ENCODE results near the gene PRM1. TPM values are rescaled to one million over a fixed set of nuclear protein-coding genes. Genes with fewer than 3 reads are reported as not detected.

Gene PRM1
- total RNA-seq, 2 experiments from 2014 or later = not detected

DNA sequence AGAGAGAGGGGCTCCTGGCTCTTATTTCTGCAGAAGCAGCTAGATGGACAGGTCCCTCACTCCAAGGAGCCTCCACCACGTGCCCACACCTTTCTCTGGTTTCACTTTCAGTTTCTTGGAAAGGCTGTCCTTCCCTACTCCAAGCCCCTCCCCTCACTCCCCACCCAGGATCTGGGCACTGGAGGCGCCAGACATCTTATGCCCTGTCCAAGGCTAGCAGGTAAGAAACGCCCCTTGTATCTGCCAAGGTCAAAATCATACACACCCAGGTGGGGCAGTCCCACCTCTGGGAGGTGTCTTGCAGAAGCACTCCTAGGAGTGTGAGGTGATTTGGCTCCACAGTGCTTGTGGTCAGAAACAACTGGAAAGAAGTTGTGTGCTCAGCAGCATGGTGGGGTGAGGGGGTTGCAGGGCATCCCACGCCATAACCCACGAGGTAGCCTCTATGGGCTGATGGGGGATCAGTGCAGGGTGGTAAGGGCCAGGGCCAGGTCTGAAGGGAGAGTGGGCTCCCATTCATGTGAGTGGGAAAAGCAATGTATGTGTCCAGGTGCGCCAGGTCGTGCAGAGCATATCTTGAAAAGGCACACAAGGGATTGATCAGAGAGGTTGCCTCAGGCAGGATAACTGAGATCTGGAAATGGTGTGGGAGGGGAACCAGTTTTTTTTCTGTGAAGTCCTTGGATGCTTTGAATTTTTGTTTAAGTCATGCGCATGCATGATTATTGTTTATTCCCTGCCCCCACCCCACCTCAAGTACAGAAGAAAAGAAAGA, 31.8 kb upstream of the PRM1 start:
- Mint-ChIP-seq H3K4me1 (ENCODE audit: low read depth) (peaks cover 80% of the 10 kb centered on the region), H3K27me3 (ENCODE audit: low read depth) (no peaks in the 10 kb centered on the region), H3K9me3 (ENCODE audit: insufficient read depth) (no peaks in the 10 kb centered on the region), H3K36me3 (ENCODE audit: low read depth) (no peaks in the 10 kb centered on the region), H3K4me3 (peak overlapping the region; percentile 12), H3K27ac (peak overlapping the region; percentile 65)
- POLR2A ChIA-PET = interaction anchor here (0.6 to 3.4 kb wide), 3 partner anchors 15 to 399 kb away, joined by 3 to 23 read pairs (median 12); partner anchors contain the start of gene SOCS1
- DNase-seq = peak; percentile 63
- ATAC-seq = peak; percentile 29
- CTCF ChIA-PET = interaction anchor here (0.6 to 2.8 kb wide), 8 partner anchors 12 to 375 kb away, joined by 3 to 15 read pairs (median 3); partner anchors contain the start of gene SOCS1

DNA sequence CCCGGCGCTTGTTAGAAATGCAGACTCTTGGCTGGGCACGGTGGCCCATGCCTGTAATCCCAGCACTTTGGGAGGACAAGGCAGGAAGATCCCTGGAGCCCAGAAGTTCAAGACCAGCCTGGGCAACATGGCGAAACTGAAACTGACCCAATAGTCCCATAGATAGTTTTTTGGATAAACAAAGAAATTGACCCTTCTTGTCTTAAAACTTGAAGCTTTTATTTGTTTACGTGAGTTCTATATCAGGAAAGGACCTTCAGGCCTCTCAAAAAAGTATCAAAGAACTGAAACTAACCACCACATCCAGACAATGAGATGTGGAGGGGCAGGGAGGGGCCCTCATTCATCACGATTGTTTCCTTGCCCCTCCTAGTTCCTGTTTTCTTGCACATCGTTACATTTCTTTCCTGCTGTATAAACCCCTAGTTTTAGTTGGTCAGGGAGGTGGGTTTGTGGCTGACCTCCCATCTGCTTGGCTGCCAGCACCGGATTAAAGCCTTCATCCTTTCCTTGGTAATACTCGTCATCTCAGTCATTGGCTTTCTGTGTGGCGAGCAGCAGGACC, 29.9 kb upstream of the PRM1 start:
- H3K4me1 Mint-ChIP-seq (ENCODE audit: low read depth) = peaks cover 84% of the 10 kb centered on the region
- peak overlapping the region; percentile 98 for H3K27ac Mint-ChIP-seq
- ATAC-seq (peak; percentile 62), DNase-seq (peak; percentile 88)
- H3K36me3 Mint-ChIP-seq (ENCODE audit: low read depth) = no peaks in the 10 kb centered on the region
- peaks cover 3% of the 10 kb centered on the region for H3K27me3 Mint-ChIP-seq (ENCODE audit: low read depth)
- H3K4me3 Mint-ChIP-seq = peak overlapping the region; percentile 59
- ChIA-PET CTCF (interaction anchor here (1.0 to 2.8 kb wide), 8 partner anchors 14 to 348 kb away, joined by 3 to 15 read pairs (median 6); partner anchors contain the start of gene SOCS1), POLR2A (interaction anchor here (0.5 to 3.4 kb wide), 10 partner anchors 14 to 236 kb away, joined by 3 to 23 read pairs (median 3); partner anchors contain the start of genes PRM3 and SOCS1)
- H3K9me3 Mint-ChIP-seq (ENCODE audit: insufficient read depth) = no peaks in the 10 kb centered on the region

DNA sequence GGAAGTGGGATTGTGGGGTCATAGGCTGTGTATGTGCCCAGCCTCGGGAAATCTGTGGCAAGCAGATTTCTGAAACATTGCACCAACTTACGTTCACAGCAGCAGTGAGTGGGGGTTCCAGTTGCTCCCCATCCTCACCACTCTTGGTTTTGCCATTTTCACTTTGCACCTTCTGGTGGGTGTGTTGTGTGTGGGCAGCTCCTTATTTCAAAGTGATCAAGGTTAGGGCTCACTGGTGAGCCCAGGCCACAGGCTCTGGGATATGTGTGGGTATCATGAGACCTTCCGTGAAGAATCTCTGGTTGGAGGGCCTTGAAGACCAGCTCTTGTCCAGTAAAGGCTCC, 29.5 kb upstream of the PRM1 start:
- peaks cover 84% of the 10 kb centered on the region for H3K4me1 Mint-ChIP-seq (ENCODE audit: low read depth)
- no peaks in the 10 kb centered on the region for H3K36me3 Mint-ChIP-seq (ENCODE audit: low read depth)
- ChIA-PET CTCF (interaction anchor here (1.0 to 2.8 kb wide), 4 partner anchors 44 to 347 kb away, joined by 4 to 15 read pairs (median 7); partner anchors contain the start of gene SOCS1), POLR2A (interaction anchor here (0.5 to 3.4 kb wide), 9 partner anchors 13 to 235 kb away, joined by 3 to 23 read pairs (median 3); partner anchors contain the start of genes PRM3 and SOCS1)
- no peaks in the 10 kb centered on the region for H3K9me3 Mint-ChIP-seq (ENCODE audit: insufficient read depth)
- peak overlapping the region; percentile 98 for H3K27ac Mint-ChIP-seq
- H3K27me3 Mint-ChIP-seq (ENCODE audit: low read depth) = peaks cover 3% of the 10 kb centered on the region
- DNase-seq (no peak), ATAC-seq (no peak)
- peak overlapping the region; percentile 59 for H3K4me3 Mint-ChIP-seq

DNA sequence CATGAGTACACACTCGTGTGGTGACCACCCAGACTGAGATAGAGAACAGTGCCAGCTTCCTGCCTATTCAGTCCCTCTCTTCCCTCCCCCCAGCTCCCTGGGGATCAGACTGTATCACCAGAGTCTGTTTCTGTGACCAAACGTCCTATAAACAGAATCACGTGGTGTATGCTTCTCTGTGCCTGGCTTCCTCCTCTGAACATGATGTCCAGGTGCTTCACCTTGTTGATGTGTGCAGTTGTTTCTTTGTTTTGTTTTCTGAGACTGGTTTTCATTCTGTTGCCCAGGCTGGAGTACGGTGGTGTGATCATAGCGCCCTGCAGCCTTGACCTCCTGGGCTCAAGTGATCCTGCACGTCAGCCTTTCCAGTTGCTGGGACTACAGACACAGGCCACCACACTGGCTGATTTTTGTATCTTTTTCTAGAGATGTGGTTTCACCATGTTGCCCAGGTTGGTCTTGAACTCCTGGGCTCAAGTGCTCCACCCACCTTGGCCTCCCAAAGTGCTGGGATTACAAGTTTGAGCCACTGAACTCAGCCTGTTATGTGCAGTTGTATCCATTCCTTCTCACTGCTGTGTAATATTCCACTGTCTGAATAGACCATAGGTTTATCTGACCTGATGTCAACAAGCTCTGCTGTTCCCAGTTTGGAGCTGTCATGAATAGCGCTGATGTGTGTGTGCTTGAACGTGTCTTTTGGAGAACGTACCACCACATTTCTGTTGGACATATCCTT, 28.9 kb upstream of the PRM1 start:
- POLR2A ChIA-PET = interaction anchor here (0.5 to 3.4 kb wide), 6 partner anchors 13 to 235 kb away, joined by 3 to 23 read pairs (median 6); partner anchors contain the start of gene SOCS1
- Mint-ChIP-seq H3K4me1 (ENCODE audit: low read depth) (peaks cover 84% of the 10 kb centered on the region), H3K27ac (peak overlapping the region; percentile 98), H3K27me3 (ENCODE audit: low read depth) (peaks cover 3% of the 10 kb centered on the region), H3K9me3 (ENCODE audit: insufficient read depth) (no peaks in the 10 kb centered on the region), H3K36me3 (ENCODE audit: low read depth) (no peaks in the 10 kb centered on the region), H3K4me3 (no peak overlapping the region)
- DNase-seq (no peak), ATAC-seq (no peak)
- CTCF ChIA-PET = interaction anchor here (1.0 to 2.8 kb wide), 4 partner anchors 44 to 347 kb away, joined by 4 to 15 read pairs (median 7); partner anchors contain the start of gene SOCS1

DNA sequence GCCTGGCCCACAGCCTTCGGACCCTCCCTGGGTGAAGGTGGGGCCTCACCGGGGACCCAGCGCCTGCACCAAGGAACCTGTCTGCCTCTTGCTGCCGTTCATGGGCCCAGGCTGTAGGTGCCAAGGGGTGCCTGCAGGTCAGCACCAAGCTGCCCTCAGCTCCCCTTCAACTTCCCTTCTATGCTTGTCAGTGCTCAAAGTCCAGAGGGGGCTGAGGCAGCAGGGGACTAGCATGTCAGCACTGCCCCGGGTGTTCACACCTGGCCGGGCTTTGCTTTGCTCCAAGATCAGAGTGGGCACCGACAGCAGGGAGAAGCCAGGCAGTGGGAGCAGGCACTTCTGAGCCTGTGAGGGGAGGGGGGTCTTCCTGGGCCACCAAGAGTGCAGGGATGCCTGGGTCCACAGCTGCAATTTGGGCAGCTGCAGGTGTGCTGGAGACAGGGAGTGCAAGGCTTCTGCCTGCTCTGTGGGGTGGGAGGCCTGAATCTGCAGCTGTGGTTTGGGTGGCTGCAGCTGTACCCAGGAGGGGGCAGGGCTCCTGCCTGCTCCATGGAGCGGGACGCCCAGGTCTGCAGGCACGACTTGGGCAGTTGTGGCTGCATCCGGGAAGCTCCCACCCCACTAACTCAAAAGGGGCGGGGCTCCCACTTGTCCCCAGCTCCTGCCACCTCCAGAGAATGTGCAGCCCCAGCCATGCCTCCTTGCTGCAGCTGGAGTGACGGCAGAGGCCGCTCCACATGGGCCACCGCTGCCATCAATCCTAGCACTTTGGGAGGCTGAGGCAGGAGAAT, 27.6 kb upstream of the PRM1 start:
- ChIA-PET CTCF (no interaction called here), POLR2A (interaction anchor here (0.7 to 0.9 kb wide), 2 partner anchors 20 to 81 kb away, joined by 3 to 4 read pairs; no protein-coding TSS in a partner anchor)
- H3K4me3 Mint-ChIP-seq = no peak overlapping the region
- H3K27ac Mint-ChIP-seq = peak overlapping the region; percentile 74
- ATAC-seq = peak; percentile 9
- no peaks in the 10 kb centered on the region for H3K9me3 Mint-ChIP-seq (ENCODE audit: insufficient read depth)
- H3K36me3 Mint-ChIP-seq (ENCODE audit: low read depth) = no peaks in the 10 kb centered on the region
- peaks cover 3% of the 10 kb centered on the region for H3K27me3 Mint-ChIP-seq (ENCODE audit: low read depth)
- DNase-seq = no peak
- peaks cover 71% of the 10 kb centered on the region for H3K4me1 Mint-ChIP-seq (ENCODE audit: low read depth)

DNA sequence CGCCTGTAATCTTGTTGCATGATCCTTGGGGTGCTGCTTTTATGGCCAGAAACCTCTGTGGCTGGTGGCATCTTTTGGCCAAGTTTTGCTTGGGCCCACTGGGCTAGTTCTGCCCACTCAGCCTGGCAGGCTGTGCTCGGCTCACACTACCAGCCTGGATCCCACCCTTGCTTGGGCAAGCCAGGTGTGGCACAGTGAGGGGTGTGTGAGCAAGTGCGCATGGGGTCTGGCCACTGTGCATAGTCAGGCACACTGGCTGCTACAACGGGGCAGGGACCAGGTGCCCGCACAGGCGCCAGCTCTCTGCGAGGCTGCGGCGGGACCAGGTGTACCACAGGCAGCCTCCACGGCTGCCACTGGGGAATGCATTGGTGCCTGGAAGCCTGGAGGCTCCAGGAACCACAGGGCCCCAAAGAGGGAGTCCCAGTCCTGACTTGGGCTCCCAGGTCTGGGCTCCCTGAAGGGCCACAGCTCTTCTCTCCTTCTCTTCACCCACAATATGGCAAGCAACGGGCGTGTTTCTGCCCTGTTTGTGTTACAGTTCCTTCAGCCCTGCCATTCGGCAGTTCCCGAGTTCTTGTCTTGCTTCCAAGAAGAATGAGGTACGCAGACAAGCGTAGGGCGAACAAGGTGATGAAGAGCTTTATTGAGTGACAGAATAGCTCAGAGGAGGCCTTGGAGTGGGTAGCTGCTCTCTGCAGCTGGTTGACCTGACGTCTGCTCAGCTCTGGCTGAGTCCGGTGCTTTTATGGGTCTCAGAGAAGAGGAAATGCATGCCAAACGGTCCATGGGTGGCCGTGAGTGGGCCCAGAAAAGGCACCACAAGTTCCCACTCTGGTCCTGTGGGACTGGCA, 26.7 kb upstream of the PRM1 start:
- H3K9me3 Mint-ChIP-seq (ENCODE audit: insufficient read depth) = no peaks in the 10 kb centered on the region
- ChIA-PET CTCF (interaction anchor here (1.5 kb wide), 1 partner anchor 10 kb away, joined by 3 read pairs; no protein-coding TSS in a partner anchor), POLR2A (interaction anchor here (0.7 to 0.9 kb wide), 2 partner anchors 21 to 80 kb away, joined by 3 to 4 read pairs; no protein-coding TSS in a partner anchor)
- H3K36me3 Mint-ChIP-seq (ENCODE audit: low read depth) = no peaks in the 10 kb centered on the region
- H3K27me3 Mint-ChIP-seq (ENCODE audit: low read depth) = peaks cover 3% of the 10 kb centered on the region
- peak overlapping the region; percentile 52 for H3K27ac Mint-ChIP-seq
- peaks cover 68% of the 10 kb centered on the region for H3K4me1 Mint-ChIP-seq (ENCODE audit: low read depth)
- H3K4me3 Mint-ChIP-seq = no peak overlapping the region
- no peak for ATAC-seq
- DNase-seq = no peak

DNA sequence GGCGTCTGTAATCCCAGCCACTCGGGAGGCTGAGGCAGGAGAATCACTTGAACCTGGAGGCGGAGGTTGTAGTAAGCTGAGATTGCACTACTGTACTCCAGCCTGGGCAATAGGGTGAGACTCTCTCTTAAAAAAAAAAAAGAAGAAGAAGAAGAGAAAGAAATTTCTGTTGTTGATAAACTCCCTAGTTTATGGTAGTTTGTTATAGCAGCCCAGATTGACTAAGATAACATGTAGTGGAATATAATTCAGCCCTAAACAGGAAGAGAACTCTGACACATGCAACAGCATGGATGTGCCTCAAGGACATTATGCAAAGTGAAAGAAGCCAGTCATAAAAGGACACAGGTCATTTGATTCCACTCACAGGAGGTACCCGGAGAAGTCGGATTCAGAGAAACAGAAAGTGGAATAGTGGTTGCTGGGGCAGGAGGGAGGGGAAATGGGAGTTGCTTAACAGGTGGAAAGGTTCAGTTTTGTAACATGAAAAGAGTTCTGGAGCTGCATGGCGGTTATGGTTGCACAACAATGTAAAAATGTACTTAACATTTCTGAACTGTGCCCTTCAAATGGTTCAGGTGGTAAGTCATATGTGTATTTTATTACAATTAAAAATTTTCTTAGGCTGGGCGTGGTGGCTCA, 26.0 kb upstream of the PRM1 start:
- H3K36me3 Mint-ChIP-seq (ENCODE audit: low read depth) = no peaks in the 10 kb centered on the region
- ChIA-PET CTCF (interaction anchor here (1.5 kb wide), 1 partner anchor 9 kb away, joined by 3 read pairs; no protein-coding TSS in a partner anchor), POLR2A (no interaction called here)
- peaks cover 61% of the 10 kb centered on the region for H3K4me1 Mint-ChIP-seq (ENCODE audit: low read depth)
- peaks cover 3% of the 10 kb centered on the region for H3K27me3 Mint-ChIP-seq (ENCODE audit: low read depth)
- DNase-seq = no peak
- ATAC-seq = no peak
- no peaks in the 10 kb centered on the region for H3K9me3 Mint-ChIP-seq (ENCODE audit: insufficient read depth)
- H3K4me3 Mint-ChIP-seq = no peak overlapping the region
- no peak overlapping the region for H3K27ac Mint-ChIP-seq

DNA sequence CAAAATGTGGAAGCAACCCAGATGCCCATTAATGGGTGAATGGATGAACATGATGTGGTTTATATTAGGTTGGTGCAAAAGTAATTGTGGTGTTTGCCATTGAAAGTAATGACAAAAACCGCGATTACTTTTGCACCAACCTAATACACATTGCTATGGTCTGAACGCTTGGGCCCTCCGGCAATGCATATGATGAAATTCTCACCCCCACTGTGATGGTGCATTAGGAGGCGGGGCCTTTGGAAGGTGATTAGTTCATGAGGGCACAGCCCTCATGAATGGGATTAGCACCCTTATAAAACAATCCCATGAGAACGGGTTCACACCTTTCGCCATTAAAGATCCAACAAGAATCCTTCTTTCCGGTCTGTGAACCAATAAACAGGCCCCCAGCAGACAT, 25.3 kb upstream of the PRM1 start:
- Mint-ChIP-seq H3K9me3 (ENCODE audit: insufficient read depth) (no peaks in the 10 kb centered on the region), H3K36me3 (ENCODE audit: low read depth) (no peaks in the 10 kb centered on the region), H3K27ac (no peak overlapping the region), H3K27me3 (ENCODE audit: low read depth) (peaks cover 3% of the 10 kb centered on the region), H3K4me1 (ENCODE audit: low read depth) (peaks cover 58% of the 10 kb centered on the region), H3K4me3 (no peak overlapping the region)
- DNase-seq (no peak), ATAC-seq (no peak)
- CTCF ChIA-PET = no interaction called here
- POLR2A ChIA-PET = no interaction called here

DNA sequence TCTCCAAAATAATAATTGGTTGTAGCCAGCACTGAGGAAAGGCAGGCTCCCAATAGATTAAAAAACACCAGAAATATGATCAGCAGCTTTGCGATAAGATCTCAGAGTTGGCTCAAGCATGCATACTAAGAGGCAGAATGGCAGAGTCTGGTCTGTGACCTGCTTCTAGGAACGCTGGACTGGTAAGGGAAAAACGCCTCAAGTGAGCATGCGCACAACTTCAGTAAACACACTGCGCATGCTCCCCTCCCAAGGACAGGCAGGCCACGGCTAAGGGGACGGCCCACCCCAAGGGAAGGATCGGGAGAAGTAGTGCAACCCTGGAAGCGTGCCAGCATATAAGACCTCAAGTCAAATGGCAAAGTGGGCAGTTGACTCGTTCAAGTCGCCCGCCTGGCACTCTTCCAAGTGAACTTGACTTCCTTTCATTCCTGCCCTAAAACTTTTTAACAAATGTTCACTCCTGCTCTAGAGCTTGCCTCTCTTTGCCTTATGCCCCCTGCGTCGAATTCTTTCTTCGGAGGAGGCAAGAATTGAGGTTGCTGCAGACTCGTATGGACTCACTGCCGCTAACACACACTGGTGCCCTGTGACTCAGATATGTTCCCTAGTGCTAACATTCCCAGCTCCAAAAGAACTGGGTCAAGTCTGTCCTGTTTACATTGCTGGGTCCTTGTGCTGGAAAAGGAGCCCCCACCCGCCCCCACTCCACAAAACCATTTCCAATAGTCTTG, 22.4 kb upstream of the PRM1 start:
- POLR2A ChIA-PET = no interaction called here
- no peak for ATAC-seq
- peaks cover 3% of the 10 kb centered on the region for H3K27me3 Mint-ChIP-seq (ENCODE audit: low read depth)
- H3K9me3 Mint-ChIP-seq (ENCODE audit: insufficient read depth) = no peaks in the 10 kb centered on the region
- peaks cover 44% of the 10 kb centered on the region for H3K4me1 Mint-ChIP-seq (ENCODE audit: low read depth)
- no peaks in the 10 kb centered on the region for H3K36me3 Mint-ChIP-seq (ENCODE audit: low read depth)
- no peak overlapping the region for H3K27ac Mint-ChIP-seq
- no peak for DNase-seq
- H3K4me3 Mint-ChIP-seq = no peak overlapping the region
- CTCF ChIA-PET = interaction anchor here (1.6 kb wide), 1 partner anchor 48 kb away, joined by 5 read pairs; the partner anchor contains the start of gene SOCS1

Data from activated CD8-positive, alpha-beta T cell treated with anti-CD3 and anti-CD28 coated beads, Interleukin-2, amount 10 ng/mL, durations not matched to agents 7 days and 5 days (primary cell).